GM18867 (cell line): ENCODE measurements around the gene SP100.
"Not testable (repeated sequence)": the region's sequence is repeated elsewhere in the genome, so short reads cannot be mapped to it uniquely, and the experiment has no call there.

ENCODE experiments used
- ATAC-seq: cut with Tn5 transposase; IDR thresholded peaks from one replicate; pipeline ENCODE4 v1.9.1; 2021; ENCODE audit warnings: mild to moderate bottlenecking, moderate library complexity; ENCODE audit not compliant: unreplicated experiment

SP100 gene

GRCh38 chr2:230457073-230457768, 41.2 kb downstream of the SP100 start:
- ATAC-seq, result no peak

GRCh38 chr2:230457793-230458192, 41.8 kb downstream of the SP100 start:
- ATAC-seq, result no peak

- no peak for ATAC-seq
Observed at GRCh38 chr2:230459216-230459615, 43.2 kb downstream of the SP100 start.

GRCh38 chr2:230471074-230471473, 55.1 kb downstream of the SP100 start:
- no peak for ATAC-seq

GRCh38 chr2:230472621-230473018, 56.6 kb downstream of the SP100 start:
- ATAC-seq, result no peak

GRCh38 chr2:230473378-230473777, 57.4 kb downstream of the SP100 start:
- ATAC-seq, result no peak

- no peak for ATAC-seq
Observed at GRCh38 chr2:230475143-230475542, 59.1 kb downstream of the SP100 start.

- ATAC-seq, result no peak
Observed at GRCh38 chr2:230485801-230486341, 69.9 kb downstream of the SP100 start.

- not testable (repeated sequence) for ATAC-seq
Observed at GRCh38 chr2:230491219-230491618, 75.2 kb downstream of the SP100 start.

- ATAC-seq, result no peak
Observed at GRCh38 chr2:230492107-230492506, 76.1 kb downstream of the SP100 start.

GRCh38 chr2:230494980-230495379, 79.0 kb downstream of the SP100 start:
- no peak for ATAC-seq

- ATAC-seq, result peak; percentile 64
Observed at GRCh38 chr2:230496891-230497290, 80.9 kb downstream of the SP100 start.

- ATAC-seq, result no peak
Observed at GRCh38 chr2:230498506-230499107, 82.6 kb downstream of the SP100 start.

GRCh38 chr2:230502593-230502992, 86.6 kb downstream of the SP100 start:
- no peak for ATAC-seq

- ATAC-seq, result no peak
Observed at GRCh38 chr2:230503798-230504197, 87.8 kb downstream of the SP100 start.

- ATAC-seq, result peak; percentile 61
Observed at GRCh38 chr2:230505162-230505561, 89.2 kb downstream of the SP100 start.

GRCh38 chr2:230512955-230513748, 97.2 kb downstream of the SP100 start:
- ATAC-seq, result no peak

GRCh38 chr2:230520061-230520874, 104.3 kb downstream of the SP100 start:
- ATAC-seq, result no peak

- ATAC-seq, result no peak
Observed at GRCh38 chr2:230520875-230521155, 104.8 kb downstream of the SP100 start.

GRCh38 chr2:230521386-230521785, 105.4 kb downstream of the SP100 start:
- no peak for ATAC-seq

GRCh38 chr2:230525682-230526081, 109.7 kb downstream of the SP100 start:
- no peak for ATAC-seq
